NB4 (cell line): ENCODE measurements around the gene SMARCC2.

ENCODE experiments used
- CTCF ChIP-seq: IDR thresholded peaks from one replicate; pipeline ENCODE4 v1.5.1; 2012; ENCODE audit warnings: low read depth, low read length
- POLR2A ChIP-seq: IDR thresholded peaks from 2 replicates; pipeline ENCODE4 v1.6.1; 2011; ENCODE audit warnings: mild to moderate bottlenecking; ENCODE audit not compliant: insufficient read length; ENCODE audit errors: extremely low read depth

- TF ChIP-seq CTCF (no peak), POLR2A (no peak)
Measured at GRCh38 chr12:56129942-56130495, 59.3 kb downstream of the SMARCC2 start.
